MM.1S (cell line): ENCODE results near the gene RSRC1.

Experiments
- DNase-seq: peaks from one replicate; pipeline ENCODE4 v3.0.0-alpha.2; 2015
- H2AFZ ChIP-seq: fragments of 300-600 bp; sonication (generic); 2 replicates; pipeline ENCODE4 v1.6.0; 2016; ENCODE audit warnings: antibody characterized with exemption, low read length
- H3F3A ChIP-seq: fragments of 300-600 bp; sonication (generic); 2 replicates; pipeline ENCODE4 v1.6.1; 2016; ENCODE audit warnings: mild to moderate bottlenecking, antibody characterized with exemption, low read length, moderate library complexity, mixed read lengths; ENCODE audit not compliant: insufficient read depth
- H3K27ac ChIP-seq: fragments of 300-600 bp; sonication (generic); 2 replicates; pipeline ENCODE4 v1.5.1; 2016; ENCODE audit warnings: mild to moderate bottlenecking, low read length
- H3K27me3 ChIP-seq: fragments of 300-600 bp; sonication (generic); replicated peaks from 2 replicates; pipeline ENCODE4 v1.6.0; 2016; ENCODE audit warnings: low read length; ENCODE audit not compliant: insufficient read depth
- H3K36me3 ChIP-seq: fragments of 300-600 bp; sonication (generic); replicated peaks from 2 replicates; pipeline ENCODE4 v1.6.1; 2016; ENCODE audit warnings: mild to moderate bottlenecking, low read length, mixed read lengths; ENCODE audit not compliant: insufficient read depth
- H3K4me1 ChIP-seq: fragments of 300-600 bp; sonication (generic); 2 replicates; pipeline ENCODE4 v1.6.1; 2016; ENCODE audit warnings: low read length, mixed read lengths
- H3K4me2 ChIP-seq: fragments of 300-600 bp; sonication (generic); 2 replicates; pipeline ENCODE4 v1.6.0; 2016; ENCODE audit warnings: low read depth, low read length
- H3K4me3 ChIP-seq: fragments of 300-600 bp; sonication (generic); 2 replicates; pipeline ENCODE4 v1.5.1; 2016; ENCODE audit warnings: low read length, mixed read lengths
- H3K79me2 ChIP-seq: fragments of 300-600 bp; sonication (generic); 2 replicates; pipeline ENCODE4 v1.6.1; 2016; ENCODE audit warnings: mixed run types, low read length, mixed read lengths
- H3K9ac ChIP-seq: fragments of 300-600 bp; sonication (generic); 2 replicates; pipeline ENCODE4 v1.6.1; 2016; ENCODE audit warnings: low read length, mixed read lengths
- H3K9me2 ChIP-seq: fragments of 300-600 bp; sonication (generic); replicated peaks from 2 replicates; pipeline ENCODE4 v1.6.1; 2016; ENCODE audit warnings: mild to moderate bottlenecking, low read length, mixed read lengths; ENCODE audit not compliant: insufficient read depth
- H3K9me3 ChIP-seq: fragments of 300-600 bp; sonication (generic); replicated peaks from 2 replicates; pipeline ENCODE4 v1.6.1; 2016; ENCODE audit warnings: mild to moderate bottlenecking, low read length, mixed read lengths; ENCODE audit not compliant: insufficient read depth
- H4K20me1 ChIP-seq: fragments of 300-600 bp; sonication (generic); 2 replicates; pipeline ENCODE4 v1.6.1; 2016; ENCODE audit warnings: mild to moderate bottlenecking, low read length, moderate library complexity, mixed read lengths; ENCODE audit not compliant: insufficient read depth
- EZH2 ChIP-seq: fragments of 300-600 bp; sonication (generic); optimal IDR thresholded peaks from 2 replicates; pipeline ENCODE3; 2017; ENCODE audit warnings: low read depth, mild to moderate bottlenecking, antibody characterized with exemption, low read length, mixed read lengths
- EZH2phosphoT487 ChIP-seq: fragments of 300-600 bp; sonication (generic); IDR thresholded peaks from 2 replicates; pipeline ENCODE4 v1.6.1; 2018; ENCODE audit warnings: antibody characterized with exemption, low read length
- TF ChIP-seq, protein P1 (sequence below): fragments of 300-600 bp; sonication (generic); IDR thresholded peaks from 2 replicates; pipeline ENCODE4 v1.5.1; 2016; ENCODE audit warnings: antibody characterized with exemption, low read length, mixed read lengths

Gene RSRC1

GRCh38 chr3:158140396-158140795 is 30.5 kb downstream of the RSRC1 start:
- Histone ChIP-seq H2AFZ (no peak overlapping the region), H3K36me3 (no peaks in the 10 kb centered on the region), H3K27ac (no peak overlapping the region), H3K4me1 (no peaks in the 10 kb centered on the region), H3K9me3 (no peaks in the 10 kb centered on the region), H3K79me2 (no peaks in the 10 kb centered on the region; the same call in 1 of the 2 replicates), H3K27me3 (no peaks in the 10 kb centered on the region), H3F3A (no peaks in the 10 kb centered on the region), H3K9ac (no peak overlapping the region), H3K4me2 (no peak overlapping the region), H3K9me2 (no peaks in the 10 kb centered on the region), H4K20me1 (no peaks in the 10 kb centered on the region), H3K4me3 (no peak overlapping the region)
- TF ChIP-seq EZH2phosphoT487 (no peak), EZH2 (no peak)
- TF ChIP-seq, protein P1, sequence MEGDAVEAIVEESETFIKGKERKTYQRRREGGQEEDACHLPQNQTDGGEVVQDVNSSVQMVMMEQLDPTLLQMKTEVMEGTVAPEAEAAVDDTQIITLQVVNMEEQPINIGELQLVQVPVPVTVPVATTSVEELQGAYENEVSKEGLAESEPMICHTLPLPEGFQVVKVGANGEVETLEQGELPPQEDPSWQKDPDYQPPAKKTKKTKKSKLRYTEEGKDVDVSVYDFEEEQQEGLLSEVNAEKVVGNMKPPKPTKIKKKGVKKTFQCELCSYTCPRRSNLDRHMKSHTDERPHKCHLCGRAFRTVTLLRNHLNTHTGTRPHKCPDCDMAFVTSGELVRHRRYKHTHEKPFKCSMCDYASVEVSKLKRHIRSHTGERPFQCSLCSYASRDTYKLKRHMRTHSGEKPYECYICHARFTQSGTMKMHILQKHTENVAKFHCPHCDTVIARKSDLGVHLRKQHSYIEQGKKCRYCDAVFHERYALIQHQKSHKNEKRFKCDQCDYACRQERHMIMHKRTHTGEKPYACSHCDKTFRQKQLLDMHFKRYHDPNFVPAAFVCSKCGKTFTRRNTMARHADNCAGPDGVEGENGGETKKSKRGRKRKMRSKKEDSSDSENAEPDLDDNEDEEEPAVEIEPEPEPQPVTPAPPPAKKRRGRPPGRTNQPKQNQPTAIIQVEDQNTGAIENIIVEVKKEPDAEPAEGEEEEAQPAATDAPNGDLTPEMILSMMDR, result no peak
- DNase-seq, result no peak

DNA sequence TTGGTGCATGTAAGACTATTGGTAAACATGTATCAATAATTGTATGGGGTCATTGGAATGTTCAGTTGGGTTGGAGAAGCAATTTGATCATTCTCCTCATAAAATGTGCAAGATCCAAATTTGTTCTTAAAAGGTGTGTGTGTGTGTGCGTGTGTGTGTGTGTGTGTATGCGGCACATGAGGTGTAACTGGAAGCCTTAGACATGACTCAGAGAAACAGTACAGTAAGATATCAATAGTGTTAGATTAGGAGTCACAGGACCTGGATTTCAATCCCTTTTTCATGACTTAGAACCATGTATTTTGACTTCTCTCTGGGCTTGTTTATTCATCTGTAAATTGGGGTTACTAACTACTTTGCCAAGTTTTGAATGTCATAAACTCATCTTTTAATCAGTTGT is 38.3 kb downstream of the RSRC1 start:
- Histone ChIP-seq H3K4me2 (no peak overlapping the region), H3K4me1 (no peaks in the 10 kb centered on the region), H3F3A (no peaks in the 10 kb centered on the region), H3K9ac (no peak overlapping the region), H3K4me3 (no peak overlapping the region), H2AFZ (no peak overlapping the region), H3K79me2 (peaks cover 12% of the 10 kb centered on the region; the same call in 1 of the 2 replicates), H3K36me3 (no peaks in the 10 kb centered on the region), H3K9me2 (no peaks in the 10 kb centered on the region), H4K20me1 (no peaks in the 10 kb centered on the region), H3K9me3 (no peaks in the 10 kb centered on the region), H3K27ac (no peak overlapping the region), H3K27me3 (no peaks in the 10 kb centered on the region)
- TF ChIP-seq, protein P1, result no peak
- TF ChIP-seq EZH2phosphoT487 (no peak), EZH2 (no peak)
- DNase-seq, result no peak

GRCh38 chr3:158152186-158152585 is 42.3 kb downstream of the RSRC1 start:
- Histone ChIP-seq H4K20me1 (no peaks in the 10 kb centered on the region), H3K4me2 (no peak overlapping the region), H3K27me3 (no peaks in the 10 kb centered on the region), H3K27ac (no peak overlapping the region), H3K9me3 (no peaks in the 10 kb centered on the region), H3K4me1 (no peaks in the 10 kb centered on the region), H3K4me3 (no peak overlapping the region), H3K79me2 (peaks cover 10% of the 10 kb centered on the region; the same call in 1 of the 2 replicates), H2AFZ (no peak overlapping the region), H3K9ac (no peak overlapping the region), H3F3A (no peaks in the 10 kb centered on the region), H3K9me2 (no peaks in the 10 kb centered on the region), H3K36me3 (no peaks in the 10 kb centered on the region)
- TF ChIP-seq EZH2, result no peak
- TF ChIP-seq, protein P1, result no peak
- no peak for TF ChIP-seq EZH2phosphoT487
- DNase-seq, result no peak
